Heart left ventricle (tissue), 16 donors: Measurements from ENCODE around the gene VEZF1. TPM values are rescaled to one million over a fixed set of nuclear protein-coding genes. Genes with fewer than 3 reads are reported as not detected.

Experiments
- ATAC-seq, 4 donors: fragments of 200-7000 bp; cut with Tn5 transposase; one replicate each; pipeline ENCODE4 v1.9.1; 2020 to 2022; ENCODE audit warnings: moderate library complexity in 4 of 4, mild to moderate bottlenecking in 3 of 4, moderate number of reproducible peaks in 1 of 4
- DNase-seq, 5 donors: peaks; one replicate each; pipeline ENCODE4 v3.0.0-alpha.2; 2020
- H3K27ac ChIP-seq, 12 donors: fragments of 200-600 bp; sonication (generic) in 4 of 12; one replicate each; pipeline versions ENCODE4 v1.5.0 to v1.8.0; 2016 to 2022; ENCODE audit warnings: mild to moderate bottlenecking in 2 of 12
- H3K27me3 ChIP-seq, 9 donors: fragments of 200-600 bp; sonication (generic) in 2 of 9; one replicate each; pipeline versions ENCODE4 v1.5.1 to v1.8.0; 2016 to 2022; ENCODE audit warnings: mild to moderate bottlenecking in 3 of 9
- H3K36me3 ChIP-seq, 9 donors: fragments of 200-600 bp; sonication (generic) in 2 of 9; one replicate each; pipeline versions ENCODE4 v1.5.0 to v1.8.0; 2018 to 2022; ENCODE audit warnings: mild to moderate bottlenecking in 2 of 9
- H3K4me1 ChIP-seq, 12 donors: fragments of 200-600 bp; sonication (generic) in 4 of 12; one replicate each; pipeline versions ENCODE4 v1.5.0 to v1.8.0; 2016 to 2022; ENCODE audit warnings: mild to moderate bottlenecking in 3 of 12
- H3K4me3 ChIP-seq, 12 donors: fragments of 200-600 bp; sonication (generic) in 4 of 12; one replicate each; pipeline versions ENCODE4 v1.5.0 to v1.8.0; 2017 to 2022; ENCODE audit warnings: mild to moderate bottlenecking in 9 of 12, moderate library complexity in 4 of 12
- H3K9me3 ChIP-seq, 12 donors: fragments of 200-600 bp; sonication (generic) in 4 of 12; one replicate each; pipeline versions ENCODE4 v1.5.0 to v1.8.0; 2016 to 2022; ENCODE audit warnings: mild to moderate bottlenecking in 1 of 12
- POLR2A ChIP-seq, 2 donors: fragments of 450-650 bp; IDR thresholded peaks; one replicate each; pipeline ENCODE4 v1.6.1; 2017; ENCODE audit warnings: antibody characterized with exemption in 2 of 2, mild to moderate bottlenecking in 2 of 2, moderate library complexity in 2 of 2
- WGBS, 4 donors: extraction: QIAGEN DNeasy Blood & Tissue Kit in 2 of 4; methylation state at CpG; one replicate each; pipeline versions ENCODE4 v1.1.5 to v1.1.7; 2013 to 2018; 5-methylcytosine and 5-hydroxymethylcytosine counted together
- intact Hi-C, 10 donors: fragments of 100-400 bp; cut with DNase I; formaldehyde crosslinking; loops; one replicate each; pipeline versions ENCODE4 v1.11.1 to v1.14.2; 2022
- polyA plus RNA-seq, 2 donors: library from polyadenylated mRNA; stranded (reverse); fragments of 200-250 nt; gene quantifications; one replicate each; pipeline ENCODE4 v1.2.3, GENCODE V29; 2013
- total RNA-seq, 9 donors: library from RNA; depleted of rRNA in 2 of 9; stranded (reverse); fragments of >200 nt in 2 of 9; fragmentation: NEBNext Ultra II Directional in 3 of 9; extraction: Animal tissue kit (Norgen Biotek cat#: 25700) in 3 of 9; gene quantifications; one replicate each; pipeline versions ENCODE4 v1.1.0 to v1.2.4, GENCODE V29; 2016 to 2023
- TF ChIP-seq, protein P1 (sequence below), 12 donors: fragments of 200-600 bp; sonication (generic) in 4 of 12; IDR thresholded peaks; one replicate each; pipeline versions ENCODE4 v1.5.0 to v1.8.0; 2018 to 2022; ENCODE audit warnings: antibody characterized with exemption in 12 of 12, mild to moderate bottlenecking in 5 of 12
- donor health status: ischemic (EF 13 %, LVEDD 7.1; RV severe dilation, severe dysfunction).
- donor health status: healthy with polysubstance abuse.
- donor health status: DM: no; HTN: yes; CAD: no.
- donor health status: DM: no; HTN: no; CAD: no.
- donor health status: ischemic (EF 25% LVEDD 6.9; RV normal size, moderate dysfunction).
- donor health status: ischemic (EF 25% LVEDD 5.7; RV mildly dilated, moderate dysfunction).
- donor health status: healthy.
- donor health status: DM: yes; HTN: yes; CAD: no.
- donor health status: ischemic (EF 35%, LVEDD 5.7; RV mildly dilated, moderate dysfunction).
- donor health status: nonischemic (EF 11% LVEDD 7.7; RV severe dilation, severe dysfunction).
- donor health status: DM: yes; HTN: yes; CAD: no.
- donor health status: PGD.
- donor health status: ischemic (EF 29% LVEDD 5.4; RV normal size, mild dysfunction).
- donor health status: nonischemic (EF 23%, LVEDD 6.1; RV moderate dilation, normal function).

VEZF1 gene
- total and polyA plus RNA-seq, 11 donors = 18.2 to 85.6 (median 62.3) TPM

DNA sequence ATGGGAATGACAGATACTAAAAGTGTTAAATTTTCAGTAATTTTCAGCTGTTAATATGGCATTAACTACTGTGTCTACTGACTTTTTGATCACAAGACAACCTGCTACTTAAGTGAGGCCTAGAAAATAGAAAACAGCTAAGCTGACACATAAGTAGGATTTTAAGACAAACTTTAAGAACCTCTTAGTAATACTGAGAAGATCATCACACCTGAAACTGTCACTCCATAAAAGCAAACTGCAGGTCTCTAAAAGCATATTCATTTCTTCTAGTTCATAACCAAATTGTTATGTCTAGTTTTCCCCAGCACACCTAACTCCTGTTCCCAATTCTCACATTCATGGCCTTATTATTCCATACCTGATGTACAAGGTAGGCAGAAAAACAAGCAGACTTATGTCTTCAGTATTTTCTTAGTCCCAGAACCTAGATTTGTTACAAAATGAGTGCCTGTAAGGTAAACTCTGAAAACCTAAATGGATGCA lies 11.0 kb upstream of the VEZF1 start:
- Histone ChIP-seq H3K4me3 (no peak overlapping the region), H3K27ac (peak overlapping the region in 1 of 12 donors; percentile 16), H3K9me3 (no peaks in the 10 kb centered on the region), H3K36me3 (peaks cover 0 to 78% (median 70%) of the 10 kb centered on the region in 9 donors), H3K4me1 (peaks cover 0 to 52% (median 31%) of the 10 kb centered on the region in 12 donors), H3K27me3 (no peaks in the 10 kb centered on the region)
- TF ChIP-seq, protein P1, sequence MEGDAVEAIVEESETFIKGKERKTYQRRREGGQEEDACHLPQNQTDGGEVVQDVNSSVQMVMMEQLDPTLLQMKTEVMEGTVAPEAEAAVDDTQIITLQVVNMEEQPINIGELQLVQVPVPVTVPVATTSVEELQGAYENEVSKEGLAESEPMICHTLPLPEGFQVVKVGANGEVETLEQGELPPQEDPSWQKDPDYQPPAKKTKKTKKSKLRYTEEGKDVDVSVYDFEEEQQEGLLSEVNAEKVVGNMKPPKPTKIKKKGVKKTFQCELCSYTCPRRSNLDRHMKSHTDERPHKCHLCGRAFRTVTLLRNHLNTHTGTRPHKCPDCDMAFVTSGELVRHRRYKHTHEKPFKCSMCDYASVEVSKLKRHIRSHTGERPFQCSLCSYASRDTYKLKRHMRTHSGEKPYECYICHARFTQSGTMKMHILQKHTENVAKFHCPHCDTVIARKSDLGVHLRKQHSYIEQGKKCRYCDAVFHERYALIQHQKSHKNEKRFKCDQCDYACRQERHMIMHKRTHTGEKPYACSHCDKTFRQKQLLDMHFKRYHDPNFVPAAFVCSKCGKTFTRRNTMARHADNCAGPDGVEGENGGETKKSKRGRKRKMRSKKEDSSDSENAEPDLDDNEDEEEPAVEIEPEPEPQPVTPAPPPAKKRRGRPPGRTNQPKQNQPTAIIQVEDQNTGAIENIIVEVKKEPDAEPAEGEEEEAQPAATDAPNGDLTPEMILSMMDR (IDR thresholded peaks at IDR 0.05) = no peak
- no peak for TF ChIP-seq POLR2A (IDR thresholded peaks at IDR 0.05)
- no peak for DNase-seq
- no peak for ATAC-seq
- intact Hi-C loops = loop anchor here in 7 of 10 donors (1.0 to 10.0 kb wide), 5 partner anchors 113 to 874 kb away; no protein-coding TSS in a partner anchor

DNA sequence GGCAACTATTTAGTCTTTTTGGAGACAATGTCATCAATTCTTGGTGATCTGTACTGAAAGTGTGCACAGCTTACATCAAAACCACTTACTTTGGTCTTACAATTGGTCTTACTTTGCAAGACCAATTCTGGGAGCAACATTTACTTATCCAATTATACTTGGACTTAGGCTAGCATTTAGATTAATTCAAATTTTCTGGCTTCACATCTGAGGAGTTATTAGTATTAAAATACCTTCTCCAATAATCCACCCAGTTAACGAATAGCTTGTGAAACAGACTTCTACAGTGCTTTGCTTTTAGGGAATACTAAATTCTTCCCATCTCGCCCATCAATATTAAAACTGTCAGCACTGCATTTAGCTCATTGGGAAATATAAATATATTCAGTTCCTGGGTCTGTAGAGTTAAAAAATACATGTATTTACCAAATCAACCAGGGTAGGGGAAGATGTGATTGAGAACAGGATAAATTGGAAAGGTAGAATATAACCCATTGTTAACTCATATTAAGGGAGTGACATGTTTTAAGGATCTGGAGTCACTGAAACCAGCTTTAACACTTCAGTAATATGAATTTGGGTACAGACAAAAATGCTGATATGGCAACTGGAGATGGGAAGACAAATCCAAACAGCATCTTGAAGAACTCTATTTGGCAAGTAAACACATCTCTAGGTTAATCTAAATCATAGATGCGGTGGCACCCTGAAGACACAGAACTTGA lies 9.2 kb upstream of the VEZF1 start:
- TF ChIP-seq, protein P1 (IDR thresholded peaks at IDR 0.05) = no peak
- no peak for TF ChIP-seq POLR2A (IDR thresholded peaks at IDR 0.05)
- H3K4me1 ChIP-seq = peaks cover 0 to 51% (median 29%) of the 10 kb centered on the region in 12 donors
- no peak overlapping the region for H3K27ac ChIP-seq
- no peak overlapping the region for H3K4me3 ChIP-seq
- intact Hi-C loops = loop anchor here in 5 of 10 donors (2.0 to 10.0 kb wide), 4 partner anchors 115 to 872 kb away; no protein-coding TSS in a partner anchor
- 87 to 93% (median 91%) methylated on average over 3 of the region's 3 CpGs for WGBS, 4 donors
- DNase-seq (no peak), ATAC-seq (no peak)
- peaks cover 0 to 60% (median 51%) of the 10 kb centered on the region in 9 donors for H3K36me3 ChIP-seq
- no peaks in the 10 kb centered on the region for H3K27me3 ChIP-seq
- no peaks in the 10 kb centered on the region for H3K9me3 ChIP-seq

DNA sequence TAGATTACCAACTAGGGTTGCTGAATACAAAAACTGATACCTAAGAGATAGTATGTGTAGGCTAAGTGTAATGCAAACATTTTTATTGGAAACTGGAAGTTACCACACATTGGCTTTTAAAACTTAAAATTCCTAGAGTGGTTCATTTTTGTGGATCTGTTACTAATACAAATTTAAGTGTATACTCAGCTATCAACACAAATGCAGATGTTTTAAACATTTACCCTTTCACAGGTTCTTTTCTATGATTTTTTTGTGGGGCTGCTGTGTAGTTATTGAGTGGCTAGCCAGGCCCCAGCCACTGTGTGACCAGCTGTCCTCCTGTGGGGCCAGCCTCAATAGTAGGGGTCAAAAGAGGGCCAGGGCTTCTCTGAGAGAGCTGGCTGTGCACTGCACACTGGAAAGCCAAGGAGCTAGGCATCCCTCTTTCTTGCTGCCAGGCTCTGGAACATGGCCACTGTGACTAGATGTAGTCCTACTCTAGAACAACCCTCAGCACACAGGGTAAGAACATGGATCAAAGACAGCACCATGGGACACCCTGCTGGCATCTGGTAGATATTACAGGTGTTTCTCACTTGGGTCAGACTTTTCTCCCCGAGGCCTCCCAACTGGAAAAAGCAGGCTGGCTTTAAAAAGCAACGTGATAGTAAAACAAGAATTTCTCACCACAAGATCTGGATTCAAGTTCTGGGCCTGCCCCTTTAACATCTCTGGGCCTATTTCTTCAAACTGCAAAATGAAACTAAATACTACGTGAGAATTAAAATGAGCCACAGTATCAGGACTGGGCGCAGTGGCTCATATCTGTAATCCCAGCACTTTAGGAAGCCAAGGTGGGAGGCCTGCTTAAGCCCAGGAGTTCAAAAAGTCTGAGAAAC lies 7.3 kb upstream of the VEZF1 start:
- ATAC-seq (peak; percentile 88 to 94 (median 91)), DNase-seq (peak in 4 of 5 donors; percentile 67 to 71 (median 69))
- Histone ChIP-seq H3K4me3 (no peak overlapping the region), H3K9me3 (no peaks in the 10 kb centered on the region), H3K4me1 (peaks cover 0 to 53% (median 25%) of the 10 kb centered on the region in 12 donors), H3K27me3 (no peaks in the 10 kb centered on the region), H3K27ac (peak overlapping the region in 11 of 12 donors; percentile 5 to 98 (median 54)), H3K36me3 (peaks cover 0 to 41% (median 35%) of the 10 kb centered on the region in 9 donors)
- 32 to 35% (median 32%) methylated on average over 4 of the region's 4 CpGs for WGBS, 4 donors
- intact Hi-C loops = loop anchor here in 9 of 10 donors (1.0 to 10.0 kb wide), 8 partner anchors 105 to 871 kb away; no protein-coding TSS in a partner anchor
- TF ChIP-seq POLR2A (IDR thresholded peaks at IDR 0.05) = no peak
- TF ChIP-seq, protein P1 (IDR thresholded peaks at IDR 0.05) = peak; percentile 46 to 72 (median 68)
